Stimulated activated CD8-positive, alpha-beta memory T cell treated with anti-CD3 and anti-CD28 coated beads, Interleukin-15, amount 100 ng/mL, for 1 hour (primary cell): ENCODE measurements around the gene CBFA2T2.
A peak's percentile ranks its signal among the peaks of the same experiment; 100 is the strongest.
"Not testable (repeated sequence)": the region's sequence is repeated elsewhere in the genome, so short reads cannot be mapped to it uniquely, and the experiment has no call there.

Experiments used
- DNase-seq: peaks from one replicate; pipeline ENCODE4 v3.0.0-alpha.2; 2020; ENCODE audit warnings: low read depth

Gene CBFA2T2

GRCh38 chr20:33470866-33471265, 19.0 kb upstream of the CBFA2T2 start:
- DNase-seq, result no peak

- no peak for DNase-seq
Measured at GRCh38 chr20:33472868-33473435, 16.9 kb upstream of the CBFA2T2 start.

- DNase-seq, result no peak
Measured at GRCh38 chr20:33474097-33474873, 15.6 kb upstream of the CBFA2T2 start.

DNA sequence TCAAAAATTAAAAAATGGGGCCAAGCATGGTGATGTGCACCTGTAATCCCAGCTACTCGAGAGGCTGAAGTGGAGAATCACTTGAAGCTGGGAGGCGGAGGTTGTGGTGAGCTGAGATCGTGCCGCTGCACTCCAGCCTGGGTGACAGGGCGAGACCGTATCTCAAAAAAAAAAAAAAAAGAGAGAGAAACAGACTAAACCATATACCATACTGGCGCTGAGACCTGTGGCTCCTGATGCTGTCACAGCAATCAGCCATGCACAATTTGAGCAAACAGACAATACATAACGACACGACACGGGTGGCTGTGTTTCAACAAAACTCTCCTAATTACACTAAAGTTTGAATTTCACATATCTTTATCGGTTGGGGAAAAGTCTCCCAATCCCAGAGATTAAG, 14.9 kb upstream of the CBFA2T2 start:
- no peak for DNase-seq

GRCh38 chr20:33475381-33476152, 14.3 kb upstream of the CBFA2T2 start:
- no peak for DNase-seq

- DNase-seq, result no peak
Measured at GRCh38 chr20:33477386-33478234, 12.3 kb upstream of the CBFA2T2 start.

GRCh38 chr20:33480048-33480447, 9.8 kb upstream of the CBFA2T2 start:
- DNase-seq, result no peak

GRCh38 chr20:33481431-33481941, 8.4 kb upstream of the CBFA2T2 start:
- no peak for DNase-seq

DNA sequence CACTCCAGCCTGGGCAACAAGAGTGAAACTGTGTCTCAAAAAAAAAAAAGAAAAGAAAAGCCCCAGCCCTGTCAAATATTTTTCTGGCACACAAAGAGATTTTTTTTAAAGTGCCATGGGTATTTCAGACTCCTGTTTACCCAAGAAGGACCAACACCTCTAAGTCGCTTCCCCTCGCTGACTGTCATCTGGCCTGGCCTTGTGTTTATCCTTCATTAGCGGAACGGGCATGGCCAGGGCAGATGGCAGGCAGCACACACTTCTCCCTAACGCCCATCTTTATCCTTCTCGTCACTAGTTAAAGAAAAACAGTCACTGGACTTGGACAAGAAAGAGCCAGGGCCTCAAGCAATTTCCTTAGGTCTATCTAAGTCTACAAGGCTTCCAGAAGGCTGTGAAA, 7.3 kb upstream of the CBFA2T2 start:
- DNase-seq, result no peak

DNA sequence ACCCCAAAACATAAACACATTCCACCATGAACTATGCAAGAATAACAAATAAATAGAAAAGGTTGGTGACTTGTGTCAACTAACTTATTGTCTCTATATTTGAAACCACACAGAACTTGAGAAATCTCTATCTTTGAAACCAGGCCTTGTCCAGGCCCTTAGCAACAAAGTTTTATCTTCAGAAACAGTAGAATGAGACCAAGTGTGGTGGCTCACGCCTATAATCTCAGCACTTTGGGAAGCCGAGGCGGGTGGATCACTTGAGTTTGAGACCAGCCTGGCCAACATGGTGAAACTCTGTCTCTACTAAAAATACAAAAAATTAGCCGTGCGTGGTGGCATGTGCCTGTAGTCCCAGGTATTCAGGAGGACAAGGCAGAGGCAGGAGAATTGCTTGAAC, 6.7 kb upstream of the CBFA2T2 start:
- DNase-seq, result not testable (repeated sequence)

DNA sequence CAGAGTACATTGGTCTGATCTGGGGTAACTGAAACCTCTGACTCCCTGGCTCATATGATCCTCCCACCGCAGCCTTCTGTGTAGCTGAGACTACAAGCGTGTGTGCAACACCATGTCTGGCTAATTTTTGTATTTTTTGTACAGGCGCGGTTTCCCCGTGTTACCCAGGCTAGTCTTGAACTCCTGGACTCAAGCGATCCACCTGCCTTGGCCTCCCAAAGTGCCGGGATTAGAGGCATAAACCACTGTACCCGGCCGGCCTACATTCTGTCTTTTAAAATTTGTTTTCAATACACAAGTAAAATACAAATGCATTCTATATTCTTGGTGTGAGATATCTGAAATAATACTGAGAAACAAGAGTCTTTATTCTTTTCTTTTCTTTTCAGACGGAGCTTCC, 1.7 kb upstream of the CBFA2T2 start:
- DNase-seq, result no peak

- not testable (repeated sequence) for DNase-seq
Measured at GRCh38 chr20:33488661-33489494, 1.0 kb upstream of the CBFA2T2 start.

DNA sequence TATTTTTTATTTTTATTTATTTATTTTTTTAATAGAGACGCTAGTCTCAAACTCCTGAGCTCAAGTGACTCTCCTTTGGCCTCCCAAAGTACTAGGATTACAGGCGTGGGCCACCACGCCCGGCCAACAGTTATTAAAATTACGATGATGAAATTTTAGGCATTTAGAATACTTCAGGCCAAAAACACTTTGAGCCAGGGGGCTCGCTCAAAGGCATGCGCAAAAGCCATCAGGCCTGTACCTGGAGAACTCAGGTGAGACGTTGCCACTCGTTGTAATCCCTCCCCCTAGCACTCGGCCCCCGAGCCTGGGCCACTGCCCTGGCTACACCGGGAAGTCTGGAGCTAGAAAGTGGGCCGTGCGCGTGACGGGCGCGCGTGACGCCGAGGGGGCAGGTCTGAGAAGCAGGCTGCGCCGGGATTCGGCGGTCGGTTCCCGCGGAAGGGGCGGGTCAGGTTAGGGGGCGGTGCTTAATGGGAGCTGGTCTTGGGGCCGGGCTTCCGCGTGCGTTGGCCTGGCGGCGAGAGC, 337 bp upstream of the CBFA2T2 start:
- peak; percentile 97 for DNase-seq

- DNase-seq, result no peak
Measured at GRCh38 chr20:33490934-33491656, 1.2 kb downstream of the CBFA2T2 start.

GRCh38 chr20:33493076-33493766, 3.3 kb downstream of the CBFA2T2 start:
- DNase-seq, result no peak

DNA sequence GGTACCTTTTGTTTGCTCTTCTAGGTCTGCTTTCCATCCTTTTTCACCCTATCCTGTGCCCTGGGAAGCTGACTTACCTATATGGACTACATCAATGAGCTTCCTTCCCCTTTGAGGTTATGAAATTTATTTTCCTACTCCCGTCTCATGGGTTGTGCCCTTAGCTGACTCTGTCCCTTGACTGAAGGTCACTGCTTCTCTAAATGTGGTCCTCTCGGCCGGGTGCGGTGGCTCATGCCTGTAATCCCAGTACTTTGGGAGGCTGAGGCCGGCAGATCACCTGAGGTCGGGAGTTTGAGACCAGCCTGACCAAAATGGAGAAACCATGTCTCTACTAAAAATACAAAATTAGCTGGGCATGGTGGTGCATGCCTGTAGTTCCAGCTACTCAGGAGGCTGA, 6.9 kb downstream of the CBFA2T2 start:
- DNase-seq, result not testable (repeated sequence)

DNA sequence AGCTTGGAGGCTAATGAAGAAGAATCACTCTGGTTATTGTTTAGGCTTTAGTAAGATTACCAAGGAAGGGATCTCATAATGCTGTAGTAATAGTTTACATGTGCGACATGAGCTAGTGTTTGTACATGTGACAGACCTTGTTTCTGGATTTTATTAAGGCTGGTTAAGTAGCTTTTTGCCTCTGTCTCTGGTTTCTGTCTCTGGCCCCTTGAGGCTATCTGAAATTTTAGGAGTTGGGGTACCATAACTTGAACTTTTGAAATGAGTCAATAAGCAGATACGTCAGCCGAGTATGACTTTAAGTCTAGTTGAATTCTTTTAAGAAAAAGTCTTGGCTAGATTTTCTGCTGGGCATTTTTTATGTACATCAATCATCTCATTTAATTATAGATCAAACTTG, 9.5 kb downstream of the CBFA2T2 start:
- no peak for DNase-seq

DNA sequence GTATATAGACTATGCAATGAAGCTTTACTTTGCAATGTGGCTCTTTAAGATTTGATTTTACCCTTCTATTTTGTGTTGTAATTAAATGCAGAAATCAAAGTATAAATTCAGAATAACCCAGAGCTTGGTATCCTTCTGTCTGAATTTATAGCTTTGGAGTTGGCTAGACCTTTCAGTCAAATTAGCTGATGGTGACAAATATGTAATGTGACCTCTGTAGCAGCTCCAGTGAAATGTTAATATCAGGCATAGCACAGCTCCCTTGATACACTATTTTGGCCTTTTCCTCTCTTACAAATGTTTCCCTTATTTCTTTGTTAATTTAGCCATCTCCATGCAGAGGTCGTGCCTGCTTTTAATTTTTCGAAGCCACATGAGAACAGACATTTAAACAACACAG, 11.1 kb downstream of the CBFA2T2 start:
- no peak for DNase-seq

GRCh38 chr20:33503564-33503963, 13.7 kb downstream of the CBFA2T2 start:
- DNase-seq, result no peak
